Endothelial cell of umbilical vein (primary cell): ENCODE results near the gene RAB3IP. TPM values are rescaled to one million over a fixed set of nuclear protein-coding genes. Genes with fewer than 3 reads are reported as not detected.
"Not testable (repeated sequence)": the region's sequence is repeated elsewhere in the genome, so short reads cannot be mapped to it uniquely, and the experiment has no call there.

Source experiments
- BruUV-seq: library from RNA; stranded (reverse); fragments of 400-500 nt; replicated peaks from 2 replicates; lab custom pipeline; 2021; lab: Mats Ljungman, UMichigan
- CTCF ChIA-PET: fragments of 300-600, 350-600 bp; sonication (Branson Sonifier 250); formaldehyde crosslinking; loops from one replicate; lab custom pipeline; 2021; ENCODE audit warnings: antibody characterized with exemption, inconsistent platforms; lab: Charles Lee
- POLR2A ChIA-PET: fragments of 300-600, 350-600 bp; sonication (Branson Sonifier 250); formaldehyde crosslinking; loops from one replicate; lab custom pipeline; 2021; ENCODE audit warnings: antibody characterized with exemption, inconsistent platforms; lab: Charles Lee
- DNase-seq: peaks from one replicate; pipeline ENCODE4 v3.0.0-alpha.2; 2011; ENCODE audit warnings: low read depth, low spot score
- FAIRE-seq: peaks from 2 replicates; lab custom pipeline; 2011; peaks lifted over from hg19 to GRCh38; lab: Jason Lieb, UNC
- H2AFZ ChIP-seq: 2 replicates; pipeline ENCODE4 v1.6.0; 2012; ENCODE audit warnings: low read depth, low read length, control low read depth, inconsistent platforms
- H3K27ac ChIP-seq: 2 replicates; pipeline ENCODE4 v1.5.1; 2011; ENCODE audit warnings: low read depth, mild to moderate bottlenecking, control low read depth, low read length, moderate library complexity; ENCODE audit not compliant: insufficient read depth
- H3K27me3 ChIP-seq, 2 experiments: 2 replicates each; pipeline versions ENCODE4 v1.6.0 to v1.6.1; 2011; ENCODE audit warnings: low read length in 2 of 2, mixed read lengths in 1 of 2; ENCODE audit not compliant: control insufficient read depth in 2 of 2, insufficient read depth in 2 of 2
- H3K36me3 ChIP-seq, 2 experiments: 2 replicates in 1 of 2; 3 replicates in 1 of 2; pipeline ENCODE4 v1.5.1; 2011; ENCODE audit warnings: low read length in 2 of 2, mild to moderate bottlenecking in 1 of 2, moderate library complexity in 1 of 2; ENCODE audit not compliant: control insufficient read depth in 2 of 2, insufficient read depth in 2 of 2; ENCODE audit errors: extremely low read depth in 1 of 2
- H3K4me1 ChIP-seq: 3 replicates; pipeline ENCODE4 v1.5.1; 2011; ENCODE audit warnings: mild to moderate bottlenecking, low read length; ENCODE audit not compliant: control insufficient read depth, insufficient read depth; ENCODE audit errors: extremely low read depth
- H3K4me2 ChIP-seq: 2 replicates; pipeline ENCODE4 v1.6.1; 2011; ENCODE audit warnings: low read length, control low read depth, mixed read lengths; ENCODE audit not compliant: insufficient read depth
- H3K4me3 ChIP-seq, 3 experiments: fragments of 200-600 bp in 1 of 3; sonication (generic), shearing (Covaris generic) in 1 of 3; replicated peaks in 1 of 3; 2 replicates each; pipeline ENCODE4 v1.5.1; 2011 to 2016; ENCODE audit warnings: control low read depth in 3 of 3, low read length in 3 of 3, mild to moderate bottlenecking in 2 of 3, inconsistent platforms in 1 of 3, low read depth in 1 of 3, moderate library complexity in 1 of 3; ENCODE audit not compliant: insufficient read depth in 1 of 3
- H3K79me2 ChIP-seq: 2 replicates; pipeline ENCODE4 v1.6.0; 2012; ENCODE audit warnings: low read length, inconsistent platforms; ENCODE audit not compliant: control insufficient read depth, insufficient read depth
- H3K9ac ChIP-seq: replicated peaks from 2 replicates; pipeline ENCODE3; 2011; ENCODE audit warnings: low read length, control low read depth; ENCODE audit not compliant: insufficient read depth; ENCODE audit errors: extremely low read depth
- H3K9me1 ChIP-seq: replicated peaks from 3 replicates; pipeline ENCODE4 v1.6.0; 2011; ENCODE audit warnings: mild to moderate bottlenecking, low read length; ENCODE audit not compliant: control insufficient read depth, insufficient read depth; ENCODE audit errors: extremely low read depth
- H3K9me3 ChIP-seq: replicated peaks from 2 replicates; pipeline ENCODE4 v1.5.1; 2012; ENCODE audit warnings: low read length, inconsistent platforms; ENCODE audit not compliant: control insufficient read depth, insufficient read depth
- H4K20me1 ChIP-seq: replicated peaks from 2 replicates; pipeline ENCODE3; 2011; ENCODE audit warnings: mild to moderate bottlenecking, low read length; ENCODE audit not compliant: control insufficient read depth, insufficient read depth; ENCODE audit errors: extremely low read depth
- EZH2 ChIP-seq: IDR thresholded peaks from 2 replicates; pipeline ENCODE4 v1.6.1; 2012; ENCODE audit warnings: borderline replicate concordance, low read depth, mild to moderate bottlenecking, moderate library complexity, low read length, inconsistent platforms; ENCODE audit not compliant: severe bottlenecking
- FOS ChIP-seq: IDR thresholded peaks from 2 replicates; pipeline ENCODE4 v1.6.1; 2011; ENCODE audit warnings: mild to moderate bottlenecking, low read length, moderate library complexity, borderline replicate concordance; ENCODE audit not compliant: insufficient read depth
- GATA2 ChIP-seq: IDR thresholded peaks from 2 replicates; pipeline ENCODE4 v1.7.0; 2011; ENCODE audit warnings: low read depth, mild to moderate bottlenecking, moderate library complexity, mixed read lengths, low read length; ENCODE audit not compliant: insufficient read length, insufficient read depth
- JUN ChIP-seq: IDR thresholded peaks from 2 replicates; pipeline ENCODE4 v1.6.1; 2011; ENCODE audit warnings: borderline replicate concordance, low read depth; ENCODE audit not compliant: insufficient read length, insufficient read depth
- MYC ChIP-seq: IDR thresholded peaks from one replicate; pipeline ENCODE4 v1.6.1; 2011; ENCODE audit warnings: mild to moderate bottlenecking, low read depth, low read length
- POLR2A ChIP-seq: IDR thresholded peaks from 2 replicates; pipeline ENCODE4 v1.6.1; 2012; ENCODE audit warnings: low read depth, mild to moderate bottlenecking, control low read depth, low read length
- POLR2AphosphoS5 ChIP-seq: IDR thresholded peaks from 2 replicates; pipeline ENCODE4 v1.6.1; 2012; ENCODE audit warnings: low read depth, mild to moderate bottlenecking, control low read depth, low read length, moderate library complexity; ENCODE audit not compliant: insufficient read depth
- dilution Hi-C: fragments of 300-500 bp; cut with MboI; formaldehyde crosslinking; loops from one replicate; pipeline ENCODE4 v1.15.0; 2019; ENCODE audit warnings: low sequenced_read_pairs; ENCODE audit not compliant: extremely low pct_ligation_motif_present
- intact Hi-C: fragments of 100-400 bp; cut with micrococcal nuclease; formaldehyde crosslinking; loops from one replicate; pipeline ENCODE4 v1.10.0; 2022
- polyA plus RNA-seq, 4 experiments: library from polyadenylated mRNA; depleted of rRNA in 3 of 4; stranded (reverse) in 3 of 4; unstranded in 1 of 4; fragments of >200 nt; gene quantifications; 2 replicates each; pipeline versions ENCODE4 v1.2.1 to v1.2.3, GENCODE V29; 2011 to 2012; ENCODE audit warnings: missing spikeins in 1 of 4
- total RNA-seq: library from RNA; stranded (reverse); gene quantifications from 2 replicates; pipeline ENCODE4 v1.2.3, GENCODE V29; 2021
- TF ChIP-seq, protein P1 (sequence below): IDR thresholded peaks from 2 replicates; pipeline ENCODE4 v1.6.1; 2011; ENCODE audit not compliant: insufficient read depth, insufficient read length
- TF ChIP-seq, protein P2 (sequence below), 2 donors: IDR thresholded peaks; 1 replicate in 1 of 2; 2 replicates in 1 of 2; pipeline ENCODE4 v1.5.1; 2011; ENCODE audit warnings: low read length in 2 of 2, mild to moderate bottlenecking in 2 of 2, moderate library complexity in 2 of 2, control low read depth in 1 of 2, inconsistent platforms in 1 of 2, low read depth in 1 of 2; ENCODE audit not compliant: insufficient read depth in 1 of 2; ENCODE audit errors: extremely low read depth in 1 of 2

RAB3IP gene
- total and polyA plus RNA-seq, 2 donors (not counting 3 experiments of a cell fraction or from before 2014, with no cell fraction given), result 9.6 to 13.3 TPM

DNA sequence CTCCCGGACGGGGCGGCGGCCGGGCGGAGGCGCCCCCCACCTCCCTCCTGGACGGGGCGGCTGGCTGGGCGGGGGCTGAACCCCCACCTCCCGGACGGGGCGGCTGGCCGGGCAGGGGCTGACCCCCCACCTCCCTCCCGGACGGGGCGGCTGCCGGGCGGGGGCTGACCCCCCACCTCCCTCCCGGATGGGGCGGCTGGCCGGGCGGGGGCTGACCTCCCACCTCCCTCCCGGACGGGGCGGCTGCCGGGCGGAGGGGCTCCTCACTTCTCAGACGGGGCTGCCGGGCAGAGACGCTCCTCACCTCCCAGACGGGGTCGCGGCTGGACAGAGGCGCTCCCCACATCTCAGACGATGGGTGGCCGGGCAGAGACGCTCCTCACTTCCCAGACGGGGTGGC, 20.9 kb downstream of the RAB3IP start:
- H3K27ac ChIP-seq, FAIRE-seq, H2AFZ ChIP-seq, BruUV-seq, H3K4me1 ChIP-seq, H4K20me1 ChIP-seq, H3K4me2 ChIP-seq, H3K27me3 ChIP-seq, H3K9me1 ChIP-seq, dilution Hi-C loops, H3K9ac ChIP-seq, DNase-seq, CTCF ChIA-PET, intact Hi-C loops, H3K36me3 ChIP-seq, POLR2A ChIA-PET, H3K4me3 ChIP-seq, H3K9me3 ChIP-seq, H3K79me2 ChIP-seq: not testable (repeated sequence)

DNA sequence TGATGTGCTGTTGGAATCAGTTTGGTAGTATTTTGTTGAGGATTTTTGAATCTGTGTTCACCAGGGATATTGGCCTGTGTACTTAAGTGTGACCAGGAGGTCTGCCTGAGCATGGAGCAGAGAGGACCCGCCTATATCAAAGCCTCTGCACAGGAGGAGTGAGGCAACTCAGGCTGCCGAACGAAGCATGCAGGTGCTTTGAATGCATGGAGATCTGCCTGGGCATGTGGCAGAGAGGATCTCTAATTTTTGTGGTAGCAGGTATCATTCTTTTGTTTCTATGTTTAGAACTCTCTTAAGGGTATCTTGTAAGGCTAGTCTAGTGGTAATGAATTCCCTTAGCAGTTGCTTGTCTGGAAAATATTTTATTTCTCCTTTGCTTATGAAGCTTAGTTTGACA, 26.9 kb downstream of the RAB3IP start:
- H3K27me3 ChIP-seq, result no peaks in the 10 kb centered on the region
- H3K9me1 ChIP-seq, result no peaks in the 10 kb centered on the region
- H3K27ac ChIP-seq, result no peak overlapping the region
- FAIRE-seq (no peak), DNase-seq (no peak)
- CTCF ChIA-PET, result no interaction called here
- no peaks in the 10 kb centered on the region for H3K9me3 ChIP-seq
- no peaks in the 10 kb centered on the region for H4K20me1 ChIP-seq
- no peak overlapping the region for H3K4me3 ChIP-seq
- no TSS peak for BruUV-seq
- POLR2A ChIA-PET, result no interaction called here
- H2AFZ ChIP-seq, result no peak overlapping the region
- H3K4me2 ChIP-seq, result no peak overlapping the region
- no peak overlapping the region for H3K9ac ChIP-seq
- H3K79me2 ChIP-seq, result no peaks in the 10 kb centered on the region
- no peaks in the 10 kb centered on the region for H3K4me1 ChIP-seq
- dilution Hi-C loops (no loop called here), intact Hi-C loops (no loop called here)
- TF ChIP-seq, protein P1, sequence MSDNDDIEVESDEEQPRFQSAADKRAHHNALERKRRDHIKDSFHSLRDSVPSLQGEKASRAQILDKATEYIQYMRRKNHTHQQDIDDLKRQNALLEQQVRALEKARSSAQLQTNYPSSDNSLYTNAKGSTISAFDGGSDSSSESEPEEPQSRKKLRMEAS, result no peak
- TF ChIP-seq EZH2, result no peak
- TF ChIP-seq, protein P2, sequence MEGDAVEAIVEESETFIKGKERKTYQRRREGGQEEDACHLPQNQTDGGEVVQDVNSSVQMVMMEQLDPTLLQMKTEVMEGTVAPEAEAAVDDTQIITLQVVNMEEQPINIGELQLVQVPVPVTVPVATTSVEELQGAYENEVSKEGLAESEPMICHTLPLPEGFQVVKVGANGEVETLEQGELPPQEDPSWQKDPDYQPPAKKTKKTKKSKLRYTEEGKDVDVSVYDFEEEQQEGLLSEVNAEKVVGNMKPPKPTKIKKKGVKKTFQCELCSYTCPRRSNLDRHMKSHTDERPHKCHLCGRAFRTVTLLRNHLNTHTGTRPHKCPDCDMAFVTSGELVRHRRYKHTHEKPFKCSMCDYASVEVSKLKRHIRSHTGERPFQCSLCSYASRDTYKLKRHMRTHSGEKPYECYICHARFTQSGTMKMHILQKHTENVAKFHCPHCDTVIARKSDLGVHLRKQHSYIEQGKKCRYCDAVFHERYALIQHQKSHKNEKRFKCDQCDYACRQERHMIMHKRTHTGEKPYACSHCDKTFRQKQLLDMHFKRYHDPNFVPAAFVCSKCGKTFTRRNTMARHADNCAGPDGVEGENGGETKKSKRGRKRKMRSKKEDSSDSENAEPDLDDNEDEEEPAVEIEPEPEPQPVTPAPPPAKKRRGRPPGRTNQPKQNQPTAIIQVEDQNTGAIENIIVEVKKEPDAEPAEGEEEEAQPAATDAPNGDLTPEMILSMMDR (IDR thresholded peaks at IDR 0.05; ENCODE audit: extremely low read depth in 1 of 2, insufficient read depth in 1 of 2, low read depth in 1 of 2, low read length in 2 of 2), result no peak
- no peak for TF ChIP-seq MYC
- no peak for TF ChIP-seq GATA2
- TF ChIP-seq JUN, result no peak
- no peak for TF ChIP-seq FOS
- TF ChIP-seq POLR2A, result no peak
- TF ChIP-seq POLR2AphosphoS5, result no peak
- peaks cover 0 to 2% of the 10 kb centered on the region in 2 experiments for H3K36me3 ChIP-seq
